ENCODE measurements around the gene METTL25B. TPM values are rescaled to one million over a fixed set of nuclear protein-coding genes. Genes with fewer than 3 reads are reported as not detected.
A peak's percentile ranks its signal among the peaks of the same experiment; 100 is the strongest.

Gene METTL25B
- total and polyA plus RNA-seq, 2 of the 4 experiments (the other 2 are of a cell fraction), result 2.3 to 10.1 TPM

- TF ChIP-seq USF2 (IDR thresholded peaks at IDR 0.05; ENCODE audit: low read depth, low read length) (no peak), RAD21 (IDR thresholded peaks at IDR 0.05; ENCODE audit: low read length) (no peak), NFE2L2 (IDR thresholded peaks at IDR 0.05; ENCODE audit: low read depth, low read length) (peak; percentile 10; the same call in 1 of the 2 replicates)
These were observed 39.0 kb downstream of the METTL25B start, which contains the start of gene PRCC (continued) for GRCh38 chr1:156767101-156767878.

Measured in IMR-90 (cell line).